MCF 10A (cell line): ENCODE measurements around the gene PCDHB11. TPM values are rescaled to one million over a fixed set of nuclear protein-coding genes. Genes with fewer than 3 reads are reported as not detected.

Experiments used
- Bru-seq: library from RNA; stranded (reverse); fragments of 400-500 nt; gene quantifications from one replicate; lab custom pipeline; 2021; lab: Mats Ljungman, UMichigan
- BruChase-seq, 2 experiments: library from RNA; stranded (reverse); fragments of 400-500 nt; gene quantifications; one replicate each; lab custom pipeline; 2021; lab: Mats Ljungman, UMichigan
- BruUV-seq: library from RNA; stranded (reverse); fragments of 400-500 nt; replicated peaks from 2 replicates; lab custom pipeline; 2021; lab: Mats Ljungman, UMichigan
- CTCF ChIA-PET: fragments of 300-600 bp; sonication (Branson Sonifier 250); formaldehyde crosslinking; extraction: SDS; loops from one replicate; lab custom pipeline; 2021; ENCODE audit warnings: antibody characterized with exemption, inconsistent platforms; lab: Yijun Ruan, JAX
- POLR2A ChIA-PET: fragments of 300-600, 350-650 bp; sonication (Branson Sonifier 250); formaldehyde crosslinking; extraction: SDS; loops from one replicate; lab custom pipeline; 2020; ENCODE audit warnings: antibody characterized with exemption, inconsistent platforms; lab: Yijun Ruan, JAX
- DNase-seq: peaks from one replicate; pipeline ENCODE4 v3.0.0-alpha.2; 2018; ENCODE audit not compliant: unreplicated experiment
- H3K27ac Mint-ChIP-seq: one replicate; pipeline ENCODE4 v1.8.0; 2022; ENCODE audit warnings: mild to moderate bottlenecking, low read depth, mixed read lengths; ENCODE audit not compliant: unreplicated experiment
- H3K27me3 Mint-ChIP-seq: one replicate; pipeline ENCODE4 v1.8.0; 2022; ENCODE audit warnings: mixed read lengths; ENCODE audit not compliant: insufficient read depth, unreplicated experiment
- H3K36me3 Mint-ChIP-seq: one replicate; pipeline ENCODE4 v1.8.0; 2022; ENCODE audit warnings: mild to moderate bottlenecking, moderate library complexity, mixed read lengths; ENCODE audit not compliant: insufficient read depth, unreplicated experiment
- H3K4me1 Mint-ChIP-seq: one replicate; pipeline ENCODE4 v1.8.0; 2022; ENCODE audit warnings: mixed read lengths; ENCODE audit not compliant: insufficient read depth, unreplicated experiment
- H3K4me3 Mint-ChIP-seq: one replicate; pipeline ENCODE4 v1.8.0; 2022; ENCODE audit warnings: mild to moderate bottlenecking, moderate library complexity, mixed read lengths; ENCODE audit not compliant: unreplicated experiment
- H3K9me3 Mint-ChIP-seq: one replicate; pipeline ENCODE4 v1.8.0; 2022; ENCODE audit warnings: mixed read lengths; ENCODE audit not compliant: unreplicated experiment
- CTCF ChIP-seq: fragments of 200-600 bp; IDR thresholded peaks from one replicate; pipeline ENCODE4 v1.8.0; 2022; ENCODE audit warnings: antibody characterized with exemption, mild to moderate bottlenecking; ENCODE audit not compliant: unreplicated experiment
- intact Hi-C: fragments of 100-400 bp; cut with micrococcal nuclease; formaldehyde crosslinking; loops from 2 replicates; pipeline ENCODE4 v1.14.1; 2022
- long read RNA-seq: library from polyadenylated mRNA; stranded (forward); transcript quantifications from one replicate; pipeline ENCODE4 v2.0.0, GENCODE V29; 2022
- total RNA-seq: library from RNA; stranded (reverse); gene quantifications from 2 replicates; pipeline ENCODE4 v1.2.3, GENCODE V29; 2022

PCDHB11 gene
- 0.75 and 1.3 TPM in 2 replicates for total RNA-seq
- percentile 36 among the genes with signal in this experiment for Bru-seq, nascent RNA
- percentile 74 among the genes with signal in this experiment for BruChase-seq, experiment 1, labeled RNA remaining after a 6-hour chase
- percentile 52 among the genes with signal in this experiment for BruChase-seq, experiment 2, labeled RNA remaining after a 2-hour chase
- long read RNA-seq, full-length matches to known transcripts, result 1 of 1 reads
- long read RNA-seq, partial matches to known transcripts, result 0 of 1 reads
- long read RNA-seq, other reads (novel, unspliced or antisense), result 0 of 1 reads

- CTCF ChIA-PET, result interaction anchor here (0.6 to 3.6 kb wide), 30 partner anchors 9 to 470 kb away, joined by 3 to 36 read pairs (median 4); partner anchors contain the start of genes PCDHA4, PCDHB12, PCDHB14 and PCDHB16
- TSS peak; percentile 36 for BruUV-seq
- intact Hi-C loops, result no loop called here
- Mint-ChIP-seq H3K27me3 (no peaks in the 10 kb centered on the region), H3K4me1 (no peaks in the 10 kb centered on the region), H3K4me3 (peak within 1 kb of the TSS; percentile 61), H3K36me3 (peaks cover 3% of the 10 kb centered on the region), H3K9me3 (peaks cover 56% of the 10 kb centered on the region), H3K27ac (no peak within 1 kb of the TSS)
- peak; percentile 40 for TF ChIP-seq CTCF
- peak; percentile 32 for DNase-seq
- POLR2A ChIA-PET, result interaction anchor here (0.5 to 2.4 kb wide), 8 partner anchors 90 to 367 kb away, joined by 3 to 26 read pairs (median 6); partner anchors contain the start of gene TAF7
Measured at GRCh38 chr5:141199359-141200235, at the start of gene PCDHB11. PCDHB11 (plus strand) TSS chr5:141199627; CDS start chr5:141199775, 148 bp downstream.

- CTCF ChIA-PET, result no interaction called here
- no peak for TF ChIP-seq CTCF
Measured at GRCh38 chr5:141149812-141150211, 49.6 kb upstream of the PCDHB11 start, which contains the start of gene PCDHB6. PCDHB6 (plus strand) TSS chr5:141150057; CDS start chr5:141150258, 201 bp downstream.

GRCh38 chr5:141150224-141150992 is 49.0 kb upstream of the PCDHB11 start:
- POLR2A ChIA-PET, result interaction anchor here (0.6 to 0.7 kb wide), 2 partner anchors 339 to 369 kb away, joined by 3 read pairs; no protein-coding TSS in a partner anchor
- intact Hi-C loops, result no loop called here
- no TSS peak for BruUV-seq
- TF ChIP-seq CTCF, result no peak
- no peaks in the 10 kb centered on the region for H3K36me3 Mint-ChIP-seq
- no peak for DNase-seq
- H3K4me1 Mint-ChIP-seq, result no peaks in the 10 kb centered on the region
- CTCF ChIA-PET, result interaction anchor here (0.6 to 1.0 kb wide), 3 partner anchors 15 to 151 kb away, joined by 3 read pairs; no protein-coding TSS in a partner anchor
- no peaks in the 10 kb centered on the region for H3K27me3 Mint-ChIP-seq
- H3K27ac Mint-ChIP-seq, result no peak overlapping the region
- peaks cover 26% of the 10 kb centered on the region for H3K9me3 Mint-ChIP-seq
- H3K4me3 Mint-ChIP-seq, result peak overlapping the region; percentile 55

More at GRCh38 chr5:141149812-141150211, 49.6 kb upstream of the PCDHB11 start, which contains the start of gene PCDHB6:
- intact Hi-C loops, result no loop called here
- Mint-ChIP-seq H3K27ac (no peak within 1 kb of the TSS), H3K27me3 (no peaks in the 10 kb centered on the region), H3K9me3 (peaks cover 24% of the 10 kb centered on the region), H3K4me3 (peak within 1 kb of the TSS; percentile 55), H3K4me1 (no peaks in the 10 kb centered on the region), H3K36me3 (no peaks in the 10 kb centered on the region)
- no TSS peak for BruUV-seq
- peak; percentile 6 for DNase-seq
- POLR2A ChIA-PET, result interaction anchor here (0.6 to 0.7 kb wide), 2 partner anchors 340 to 369 kb away, joined by 3 read pairs; no protein-coding TSS in a partner anchor
